Smooth muscle cell (in vitro differentiated cells): ENCODE data around the gene RAC2. TPM values are rescaled to one million over a fixed set of nuclear protein-coding genes. Genes with fewer than 3 reads are reported as not detected.

ENCODE experiments used
- DNase-seq: peaks from one replicate; lab custom pipeline; 2025; ENCODE audit not compliant: unreplicated experiment; lab: John Stamatoyannopoulos, UW
- H2AFZ ChIP-seq: fragments of 200-600 bp; sonication (generic); 2 replicates; pipeline ENCODE4 v1.6.0; 2016; ENCODE audit warnings: antibody characterized with exemption, low read depth, mild to moderate bottlenecking
- H3F3A ChIP-seq: fragments of 200-600 bp; sonication (generic); 2 replicates; pipeline ENCODE4 v1.6.0; 2017; ENCODE audit warnings: antibody characterized with exemption, low read depth
- H3K27ac ChIP-seq: fragments of 200-600 bp; sonication (generic); 2 replicates; pipeline ENCODE4 v1.5.1; 2016; ENCODE audit warnings: low read depth, mild to moderate bottlenecking
- H3K27me3 ChIP-seq: fragments of 200-600 bp; sonication (generic); 2 replicates; pipeline ENCODE4 v1.6.1; 2016; ENCODE audit warnings: low read depth, mild to moderate bottlenecking
- H3K36me3 ChIP-seq: fragments of 200-600 bp; sonication (generic); 2 replicates; pipeline ENCODE4 v1.5.1; 2016; ENCODE audit warnings: low read depth
- H3K4me1 ChIP-seq: fragments of 200-600 bp; sonication (generic); 2 replicates; pipeline ENCODE4 v1.5.1; 2016; ENCODE audit warnings: low read depth
- H3K4me2 ChIP-seq: fragments of 200-600 bp; sonication (generic); 2 replicates; pipeline ENCODE4 v1.6.0; 2016; ENCODE audit warnings: mild to moderate bottlenecking
- H3K4me3 ChIP-seq: fragments of 200-600 bp; sonication (generic); 2 replicates; pipeline ENCODE4 v1.5.1; 2016; ENCODE audit warnings: mild to moderate bottlenecking
- H3K79me2 ChIP-seq: fragments of 200-600 bp; sonication (generic); 2 replicates; pipeline ENCODE4 v1.6.0; 2016; ENCODE audit warnings: low read depth, mild to moderate bottlenecking
- H3K9ac ChIP-seq: fragments of 200-600 bp; sonication (generic); 2 replicates; pipeline ENCODE4 v1.6.0; 2016; ENCODE audit warnings: low read depth
- H3K9me3 ChIP-seq: fragments of 200-600 bp; sonication (generic); replicated peaks from 2 replicates; pipeline ENCODE4 v1.5.1; 2016; ENCODE audit warnings: low read depth
- H4K20me1 ChIP-seq: fragments of 200-600 bp; sonication (generic); 2 replicates; pipeline ENCODE4 v1.6.0; 2016; ENCODE audit warnings: low read depth
- WGBS: methylation state at CpG from one replicate; pipeline ENCODE4 v1.1.7; 2016; ENCODE audit warnings: low lambda C conversion rate; 5-methylcytosine and 5-hydroxymethylcytosine counted together
- polyA plus RNA-seq: library from polyadenylated mRNA; unstranded; fragments of >200 nt; fragmentation: Nextera tagmentation; extraction: Ambion mirVana; gene quantifications from 2 replicates; pipeline ENCODE4 v1.2.1, GENCODE V29; 2016
- total RNA-seq: library from RNA; depleted of rRNA; stranded (reverse); fragments of >200 nt; gene quantifications from 2 replicates; pipeline ENCODE4 v1.2.3, GENCODE V29; 2014
- TF ChIP-seq, protein P1 (sequence below): fragments of 200-600 bp; sonication (generic); IDR thresholded peaks from 2 replicates; pipeline ENCODE4 v1.5.1; 2017; ENCODE audit warnings: borderline replicate concordance, mild to moderate bottlenecking, antibody characterized with exemption; ENCODE audit not compliant: insufficient read depth, poor library complexity, severe bottlenecking

The RAC2 gene
- total and polyA plus RNA-seq, 2 experiments from 2014 or later = 3.6 to 4.0 TPM

DNA sequence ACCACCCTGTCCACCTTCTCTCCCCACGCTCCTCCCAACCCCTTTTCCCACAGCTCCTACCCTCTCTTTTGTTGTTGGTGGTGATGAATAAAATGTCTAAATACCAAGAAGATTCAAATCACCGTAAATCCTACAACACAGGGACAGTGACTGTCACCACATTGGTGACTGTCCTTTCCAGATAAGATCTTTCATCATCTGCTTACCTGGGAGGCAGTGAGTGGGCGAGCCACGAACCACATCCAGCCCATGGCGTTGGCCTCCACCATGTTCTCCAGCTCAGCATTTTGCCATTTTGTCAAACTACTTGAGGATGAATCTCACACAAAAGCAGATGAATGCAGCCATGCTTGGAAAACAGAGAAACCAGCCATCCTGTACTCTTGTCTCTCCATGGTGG is 31.6 kb upstream of the RAC2 start:
- Histone ChIP-seq H2AFZ (no peak overlapping the region), H3K9ac (no peak overlapping the region), H3K79me2 (no peaks in the 10 kb centered on the region), H3K27me3 (no peaks in the 10 kb centered on the region), H3K27ac (no peak overlapping the region), H3K36me3 (no peaks in the 10 kb centered on the region), H3F3A (no peaks in the 10 kb centered on the region), H3K9me3 (no peaks in the 10 kb centered on the region), H4K20me1 (no peaks in the 10 kb centered on the region), H3K4me3 (no peak overlapping the region), H3K4me1 (no peaks in the 10 kb centered on the region), H3K4me2 (no peak overlapping the region)
- no peak for DNase-seq
- TF ChIP-seq, protein P1, sequence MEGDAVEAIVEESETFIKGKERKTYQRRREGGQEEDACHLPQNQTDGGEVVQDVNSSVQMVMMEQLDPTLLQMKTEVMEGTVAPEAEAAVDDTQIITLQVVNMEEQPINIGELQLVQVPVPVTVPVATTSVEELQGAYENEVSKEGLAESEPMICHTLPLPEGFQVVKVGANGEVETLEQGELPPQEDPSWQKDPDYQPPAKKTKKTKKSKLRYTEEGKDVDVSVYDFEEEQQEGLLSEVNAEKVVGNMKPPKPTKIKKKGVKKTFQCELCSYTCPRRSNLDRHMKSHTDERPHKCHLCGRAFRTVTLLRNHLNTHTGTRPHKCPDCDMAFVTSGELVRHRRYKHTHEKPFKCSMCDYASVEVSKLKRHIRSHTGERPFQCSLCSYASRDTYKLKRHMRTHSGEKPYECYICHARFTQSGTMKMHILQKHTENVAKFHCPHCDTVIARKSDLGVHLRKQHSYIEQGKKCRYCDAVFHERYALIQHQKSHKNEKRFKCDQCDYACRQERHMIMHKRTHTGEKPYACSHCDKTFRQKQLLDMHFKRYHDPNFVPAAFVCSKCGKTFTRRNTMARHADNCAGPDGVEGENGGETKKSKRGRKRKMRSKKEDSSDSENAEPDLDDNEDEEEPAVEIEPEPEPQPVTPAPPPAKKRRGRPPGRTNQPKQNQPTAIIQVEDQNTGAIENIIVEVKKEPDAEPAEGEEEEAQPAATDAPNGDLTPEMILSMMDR = no peak
- WGBS = 89% methylated on average over 5 of the region's 5 CpGs

DNA sequence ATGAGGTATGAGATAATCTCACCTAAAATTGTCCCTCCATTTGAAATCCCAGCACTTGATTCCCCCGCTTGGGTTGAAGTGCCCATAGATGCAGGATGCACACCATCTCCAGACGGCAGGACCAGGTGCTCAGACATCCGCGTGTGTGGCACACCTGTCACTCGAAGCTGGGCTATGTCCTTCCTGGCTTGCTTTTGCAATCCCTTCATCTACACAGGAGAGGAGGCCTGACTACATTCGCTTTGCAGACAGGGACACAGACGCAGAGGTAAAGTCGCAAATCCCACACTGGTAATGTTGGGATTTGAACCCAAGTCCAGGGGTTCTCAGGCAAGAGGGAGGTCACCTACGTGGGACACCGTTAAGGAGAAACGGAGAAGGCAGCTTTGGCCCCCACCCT is 31.1 kb upstream of the RAC2 start:
- Histone ChIP-seq H3K4me3 (no peak overlapping the region), H3K27me3 (no peaks in the 10 kb centered on the region), H3K27ac (no peak overlapping the region), H3F3A (no peaks in the 10 kb centered on the region), H3K79me2 (no peaks in the 10 kb centered on the region), H3K4me1 (no peaks in the 10 kb centered on the region), H4K20me1 (no peaks in the 10 kb centered on the region), H3K9ac (no peak overlapping the region), H3K4me2 (no peak overlapping the region), H2AFZ (no peak overlapping the region), H3K36me3 (no peaks in the 10 kb centered on the region), H3K9me3 (no peaks in the 10 kb centered on the region)
- TF ChIP-seq, protein P1 = no peak
- no peak for DNase-seq
- 93% methylated on average over 11 of the region's 11 CpGs for WGBS

DNA sequence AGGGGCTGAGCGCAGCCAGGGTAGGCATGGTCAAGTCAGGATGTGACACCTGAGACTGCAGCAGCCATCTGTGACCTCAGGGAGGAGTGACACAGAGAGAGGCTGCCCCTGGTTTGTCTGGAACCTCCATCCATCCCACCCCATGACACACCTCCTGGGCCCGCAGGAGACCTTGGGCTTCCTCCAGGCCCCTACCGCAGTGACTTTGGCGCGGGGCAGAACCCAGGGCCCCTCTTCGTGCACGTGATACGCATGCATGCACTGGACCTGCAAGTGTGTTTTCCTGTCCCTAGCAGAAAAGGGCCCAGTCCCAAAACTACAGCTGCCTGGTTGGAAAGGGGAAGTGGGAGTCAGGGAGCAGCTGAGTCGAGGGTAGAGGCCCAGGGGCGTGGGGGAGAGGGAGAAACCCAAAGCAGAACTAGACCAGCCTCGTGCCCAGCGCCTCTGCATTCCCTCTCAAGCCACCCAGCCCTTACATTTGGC is 30.4 kb upstream of the RAC2 start:
- Histone ChIP-seq H3K36me3 (no peaks in the 10 kb centered on the region), H4K20me1 (no peaks in the 10 kb centered on the region), H3F3A (no peaks in the 10 kb centered on the region), H3K4me3 (no peak overlapping the region), H3K9ac (no peak overlapping the region), H3K27me3 (no peaks in the 10 kb centered on the region), H3K9me3 (no peaks in the 10 kb centered on the region), H3K4me1 (no peaks in the 10 kb centered on the region), H3K79me2 (no peaks in the 10 kb centered on the region), H3K27ac (no peak overlapping the region), H3K4me2 (no peak overlapping the region), H2AFZ (no peak overlapping the region)
- TF ChIP-seq, protein P1 = no peak
- DNase-seq = no peak
- WGBS = 94% methylated on average over 12 of the region's 12 CpGs

DNA sequence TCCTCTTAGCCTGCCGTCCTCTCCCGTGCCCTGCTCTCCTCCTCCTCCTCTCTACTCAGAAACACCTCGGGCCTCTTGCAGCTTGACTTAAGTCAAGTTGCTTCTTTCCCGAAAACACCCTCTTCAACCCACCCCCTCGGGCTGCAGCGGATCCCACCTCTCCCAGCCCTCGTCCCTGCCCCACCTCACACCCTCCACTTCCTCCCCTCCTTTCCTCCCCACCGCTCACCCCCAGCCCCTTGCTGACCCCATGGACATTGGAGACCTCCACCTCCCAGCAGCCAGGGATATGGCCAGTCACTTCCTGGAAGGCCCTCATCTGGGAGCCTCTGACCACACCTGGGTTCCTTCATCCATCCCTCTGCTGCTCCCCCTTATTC is 29.8 kb upstream of the RAC2 start:
- H3F3A ChIP-seq = no peaks in the 10 kb centered on the region
- no peak overlapping the region for H3K4me2 ChIP-seq
- H2AFZ ChIP-seq = no peak overlapping the region
- H3K79me2 ChIP-seq = no peaks in the 10 kb centered on the region
- H3K27me3 ChIP-seq = no peaks in the 10 kb centered on the region
- DNase-seq = no peak
- no peak overlapping the region for H3K9ac ChIP-seq
- no peak overlapping the region for H3K4me3 ChIP-seq
- H3K4me1 ChIP-seq = no peaks in the 10 kb centered on the region
- no peaks in the 10 kb centered on the region for H3K9me3 ChIP-seq
- no peaks in the 10 kb centered on the region for H3K36me3 ChIP-seq
- WGBS = 82% methylated on average over 7 of the region's 8 CpGs
- no peak overlapping the region for H3K27ac ChIP-seq
- TF ChIP-seq, protein P1 = no peak
- H4K20me1 ChIP-seq = no peaks in the 10 kb centered on the region
